GM18508 (cell line): ENCODE results near the gene TTC38.

Experiments
- ATAC-seq: cut with Tn5 transposase; IDR thresholded peaks from one replicate; pipeline ENCODE4 v1.9.1; 2021; ENCODE audit warnings: moderate number of reproducible peaks; ENCODE audit not compliant: insufficient read depth, unreplicated experiment

The TTC38 gene

GRCh38 chr22:46322711-46323110 is 54.9 kb downstream of the TTC38 start:
- ATAC-seq, result no peak

- no peak for ATAC-seq
These were observed 55.4 kb downstream of the TTC38 start for GRCh38 chr22:46323162-46323561.

GRCh38 chr22:46326066-46326680 is 58.4 kb downstream of the TTC38 start:
- ATAC-seq, result no peak

DNA sequence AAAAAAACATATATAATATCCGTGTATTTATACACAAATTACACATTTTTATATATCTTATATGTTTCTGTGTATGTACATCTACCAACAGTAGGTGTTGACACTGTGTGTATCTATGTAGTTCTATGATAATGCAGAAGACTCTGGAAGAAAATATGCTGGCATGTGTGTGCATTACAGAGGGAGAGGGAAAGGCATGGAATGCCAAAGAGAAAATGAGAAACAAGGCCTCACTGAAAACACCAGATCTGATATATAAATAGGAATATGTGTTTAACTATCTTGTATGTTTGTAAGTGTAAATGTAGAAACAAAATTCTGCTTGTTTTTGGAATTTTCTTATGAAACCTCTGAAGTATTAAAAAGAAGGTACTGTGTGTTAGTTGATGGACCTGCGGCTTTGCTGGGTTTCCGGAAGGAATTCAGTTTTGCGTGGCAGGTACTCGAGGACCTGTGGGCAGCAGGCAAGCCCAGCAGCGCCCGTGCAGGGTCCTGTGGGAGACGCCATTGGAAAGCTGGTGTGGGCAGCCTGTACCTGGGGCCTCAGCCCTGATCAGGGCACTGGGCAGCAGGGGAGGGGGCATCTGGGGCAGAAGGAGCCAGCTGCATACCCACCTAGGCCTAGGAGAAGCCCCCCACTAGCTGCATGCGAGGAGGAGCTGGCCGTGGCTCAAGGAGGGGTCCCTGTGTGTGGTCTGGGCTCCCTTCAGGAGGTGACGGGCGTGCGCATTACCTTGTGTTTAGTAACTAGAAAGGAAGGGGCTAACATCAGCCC is 60.1 kb downstream of the TTC38 start:
- ATAC-seq, result no peak

GRCh38 chr22:46328797-46329196 is 61.0 kb downstream of the TTC38 start:
- ATAC-seq, result no peak

GRCh38 chr22:46329616-46330015 is 61.8 kb downstream of the TTC38 start:
- no peak for ATAC-seq

GRCh38 chr22:46330426-46330825 is 62.6 kb downstream of the TTC38 start:
- no peak for ATAC-seq

DNA sequence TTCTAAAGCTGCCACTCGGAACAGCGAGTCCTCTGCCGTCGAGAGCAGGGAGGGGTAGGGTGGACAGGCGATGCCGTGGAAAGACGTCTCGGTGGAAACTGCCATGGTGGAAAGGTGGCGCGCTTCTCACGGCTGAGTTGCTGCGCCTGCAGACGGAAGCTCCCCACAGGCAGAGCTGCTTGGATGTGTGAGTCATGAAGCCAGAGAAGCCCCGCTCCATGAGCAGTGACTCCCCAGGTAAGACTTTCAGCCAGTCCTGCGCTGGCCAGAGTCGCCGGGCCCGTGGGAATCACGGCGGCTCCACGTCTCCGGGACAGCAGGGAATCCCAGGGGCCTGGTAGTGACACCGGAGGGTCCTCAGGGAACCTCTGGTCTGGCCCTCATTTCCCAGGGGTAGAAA is 63.7 kb downstream of the TTC38 start:
- no peak for ATAC-seq

DNA sequence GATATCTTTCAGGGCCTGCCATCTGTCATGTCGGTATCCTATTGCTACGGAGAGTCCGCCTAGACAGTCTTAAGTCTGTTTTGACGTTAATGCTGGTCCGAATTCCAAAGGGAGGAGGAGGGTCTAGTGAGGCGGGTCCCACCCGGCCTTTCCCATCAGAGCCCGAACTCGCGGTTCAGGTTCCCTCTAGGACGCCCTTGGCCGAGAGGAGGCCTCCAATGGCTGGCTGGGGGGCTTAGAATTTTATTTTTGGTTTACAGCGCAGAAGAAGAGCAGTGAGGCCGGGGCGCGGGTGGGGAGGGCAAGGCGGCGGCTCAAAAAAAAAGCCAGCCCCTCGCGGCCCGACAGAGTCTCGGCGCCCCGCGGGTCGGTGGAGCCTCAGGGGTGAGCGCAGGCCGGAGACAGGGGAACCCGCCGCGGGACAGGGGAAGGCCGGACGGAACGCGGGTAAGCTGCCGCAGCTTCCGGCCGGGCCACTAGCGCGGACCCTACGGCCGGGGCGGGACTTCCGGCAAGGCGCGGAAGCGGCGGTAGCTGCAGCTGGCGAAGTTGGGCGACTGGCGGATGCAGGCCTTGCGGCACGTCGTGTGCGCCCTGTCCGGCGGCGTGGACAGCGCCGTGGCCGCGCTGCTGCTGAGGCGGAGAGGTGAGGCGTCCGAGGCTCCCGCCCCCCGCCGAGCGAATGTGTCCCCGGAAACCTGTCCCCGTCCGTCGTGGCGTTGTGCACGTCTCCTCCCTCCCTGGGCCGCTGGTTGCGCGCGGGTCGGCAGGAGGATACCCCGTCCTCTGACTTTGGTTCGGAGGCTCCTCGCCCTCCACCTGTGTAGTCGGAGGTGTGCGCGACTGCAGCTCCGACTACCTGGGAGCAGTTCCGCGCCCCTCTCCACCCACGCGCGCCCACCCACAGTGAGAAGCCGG is 67.7 kb downstream of the TTC38 start, which contains the start of gene TRMU:
Gene TRMU, plus strand, starts transcription at position 514 of the 918 bp plus-strand sequence. Its CDS starts 51 bp downstream, at position 565.
- no peak for ATAC-seq

DNA sequence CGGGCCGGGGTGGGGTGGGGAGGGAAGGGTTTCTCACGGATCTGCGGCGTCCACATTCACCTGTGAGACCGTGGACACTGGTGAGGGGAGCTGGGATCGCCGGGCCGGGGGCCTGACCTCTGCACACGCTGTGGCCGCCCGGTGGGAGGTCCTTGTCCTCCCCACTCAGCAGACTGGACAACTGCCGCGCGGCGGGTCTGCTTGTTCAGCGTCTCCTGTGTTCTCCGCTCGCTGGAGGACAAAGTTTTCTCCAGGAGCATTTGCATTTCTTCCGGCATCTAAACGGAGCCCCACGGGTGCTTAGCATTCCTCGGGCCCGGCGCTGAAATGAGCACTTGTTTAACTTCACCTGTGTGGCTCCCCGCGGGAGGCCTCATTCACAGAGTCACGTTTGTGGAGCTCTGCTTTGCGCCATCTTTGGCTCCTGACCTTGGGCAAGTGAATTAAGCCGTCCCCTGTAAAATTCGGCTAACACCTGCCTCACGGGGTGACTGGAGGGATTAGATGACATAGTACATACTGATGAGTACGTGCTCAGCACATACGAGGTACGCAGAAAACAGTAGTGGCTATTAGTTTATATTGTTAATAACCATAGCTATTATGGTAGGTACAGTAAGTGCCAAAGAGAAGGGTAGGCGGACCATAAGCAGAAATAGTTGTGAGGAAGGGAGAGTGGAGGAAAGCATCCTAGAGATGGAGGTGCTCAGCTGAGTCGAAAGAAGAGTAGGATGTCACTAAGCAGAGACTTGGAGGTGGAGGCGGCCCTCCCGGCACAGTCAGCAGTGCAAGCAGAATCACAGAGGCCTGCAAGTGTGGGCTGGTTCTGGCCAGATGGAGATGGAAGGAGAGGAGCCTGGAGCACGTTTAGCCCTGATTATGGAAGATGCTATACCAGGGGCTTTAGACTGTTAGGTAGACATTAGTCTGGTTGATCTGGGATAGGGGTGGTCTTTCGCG is 68.6 kb downstream of the TTC38 start:
- no peak for ATAC-seq

DNA sequence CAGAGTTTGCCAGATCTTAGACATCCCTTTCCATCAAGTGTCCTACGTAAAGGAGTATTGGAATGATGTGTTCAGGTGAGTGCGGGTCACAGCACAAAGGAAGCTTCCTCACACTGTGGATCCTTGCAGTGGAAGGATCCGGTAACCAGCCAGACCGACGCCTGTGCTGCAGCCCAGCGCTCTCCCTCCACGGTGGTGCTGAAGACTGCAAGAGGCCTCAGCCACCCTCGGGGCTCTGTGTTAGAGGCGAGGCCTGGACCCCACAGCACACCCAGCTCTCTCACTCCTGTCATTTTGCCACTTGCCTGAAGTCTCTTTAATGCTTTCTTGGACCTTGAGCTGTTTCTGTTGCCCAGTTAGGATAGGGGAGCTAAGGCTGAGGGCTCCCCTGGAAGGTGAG is 70.1 kb downstream of the TTC38 start:
- ATAC-seq, result no peak

- ATAC-seq, result no peak
These were observed 70.8 kb downstream of the TTC38 start for GRCh38 chr22:46338636-46339035.

DNA sequence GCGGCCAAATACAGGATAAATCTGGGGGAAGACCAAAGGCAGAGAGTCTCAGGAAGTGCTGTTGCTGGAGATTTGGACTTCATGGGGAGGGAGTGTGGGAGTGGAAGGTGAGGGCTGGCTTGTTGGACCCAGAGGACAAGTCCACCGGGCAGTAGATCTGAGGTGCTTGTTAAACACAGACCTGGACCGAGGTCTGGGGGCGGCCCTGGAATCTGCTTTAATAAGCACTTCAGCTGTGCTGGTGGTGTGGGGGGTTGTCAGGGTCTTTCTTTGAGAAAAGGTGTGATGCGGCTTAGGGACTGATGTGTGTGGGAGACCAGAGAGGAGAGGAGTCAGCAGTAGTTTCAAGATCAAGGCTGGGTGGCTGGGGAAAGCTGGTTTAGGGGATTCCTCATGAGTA is 72.1 kb downstream of the TTC38 start:
- no peak for ATAC-seq

DNA sequence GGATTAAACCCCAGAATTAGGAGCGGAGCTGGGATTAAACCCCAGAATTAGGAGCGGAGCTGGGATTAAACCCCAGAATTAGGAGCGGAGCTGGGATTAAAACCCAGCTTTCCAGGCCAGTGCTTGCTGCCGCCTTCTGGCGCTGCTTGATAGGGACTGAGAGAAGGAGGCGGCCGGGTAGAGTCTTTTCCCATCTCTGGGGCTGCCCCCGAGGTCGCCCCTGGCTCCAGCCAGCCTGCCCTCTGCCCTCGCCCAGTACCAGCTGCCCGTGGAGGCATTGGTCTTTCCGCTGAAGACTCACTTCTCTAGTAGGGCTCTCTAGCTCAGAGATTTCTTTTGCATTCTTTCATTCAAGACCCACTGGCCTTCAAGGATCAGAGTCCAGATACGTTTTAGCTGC is 72.9 kb downstream of the TTC38 start:
- no peak for ATAC-seq
